Tibial nerve (tissue), 4 donors: ENCODE measurements around the gene ABI3BP. TPM values are rescaled to one million over a fixed set of nuclear protein-coding genes. Genes with fewer than 3 reads are reported as not detected.

Experiments
- DNase-seq, 2 donors: peaks; one replicate each; pipeline ENCODE4 v3.0.0-alpha.2; 2019; ENCODE audit warnings: low spot score in 2 of 2
- H3K27ac ChIP-seq, 4 donors: fragments of 200-600 bp; sonication (generic) in 3 of 4; one replicate each; pipeline ENCODE4 v1.5.1; 2017 to 2019; ENCODE audit warnings: mild to moderate bottlenecking in 1 of 4
- H3K27me3 ChIP-seq, 2 donors: fragments of 200-600 bp; sonication (generic) in 1 of 2; one replicate each; pipeline versions ENCODE4 v1.5.1 to v1.6.0; 2017 to 2019
- H3K36me3 ChIP-seq, 3 donors: fragments of 200-600 bp; sonication (generic); one replicate each; pipeline ENCODE4 v1.5.1; 2018 to 2019
- H3K4me1 ChIP-seq, 4 donors: fragments of 200-600 bp; sonication (generic) in 3 of 4; one replicate each; pipeline ENCODE4 v1.5.1; 2017 to 2019
- H3K4me3 ChIP-seq, 4 donors: fragments of 200-600 bp; sonication (generic) in 3 of 4; one replicate each; pipeline ENCODE4 v1.5.1; 2017 to 2019; ENCODE audit warnings: mild to moderate bottlenecking in 1 of 4, moderate library complexity in 1 of 4
- H3K9me3 ChIP-seq, 4 donors: fragments of 200-600 bp; sonication (generic) in 3 of 4; one replicate each; pipeline ENCODE4 v1.5.1; 2017 to 2019
- EP300 ChIP-seq, 2 donors: sonication (generic); formaldehyde crosslinking; IDR thresholded peaks; one replicate each; pipeline ENCODE4 v1.6.1; 2017; ENCODE audit warnings: antibody characterized with exemption in 2 of 2, mild to moderate bottlenecking in 1 of 2
- POLR2A ChIP-seq, 2 donors: fragments of 450-650 bp; IDR thresholded peaks; one replicate each; pipeline ENCODE4 v1.6.1; 2017; ENCODE audit warnings: antibody characterized with exemption in 2 of 2, mild to moderate bottlenecking in 2 of 2, moderate library complexity in 2 of 2
- WGBS, 2 donors: methylation state at CpG; one replicate each; pipeline ENCODE4 v1.1.5; 2018; 5-methylcytosine and 5-hydroxymethylcytosine counted together
- total RNA-seq, 4 donors: library from RNA; depleted of rRNA; stranded (reverse); fragments of >200 nt; gene quantifications; one replicate each; pipeline ENCODE4 v1.1.0, GENCODE V29; 2016
- TF ChIP-seq, protein P1 (sequence below), 5 experiments: fragments of 200-600 bp in 3 of 5; fragments of 450-650 bp in 2 of 5; sonication (generic) in 3 of 5; IDR thresholded peaks; one replicate each; pipeline ENCODE4 v1.5.1; 2016 to 2019; ENCODE audit warnings: antibody characterized with exemption in 5 of 5, mild to moderate bottlenecking in 3 of 5, moderate library complexity in 2 of 5

ABI3BP gene
- total RNA-seq, 4 donors from 2014 or later, result 39.6 to 189 (median 139) TPM

DNA sequence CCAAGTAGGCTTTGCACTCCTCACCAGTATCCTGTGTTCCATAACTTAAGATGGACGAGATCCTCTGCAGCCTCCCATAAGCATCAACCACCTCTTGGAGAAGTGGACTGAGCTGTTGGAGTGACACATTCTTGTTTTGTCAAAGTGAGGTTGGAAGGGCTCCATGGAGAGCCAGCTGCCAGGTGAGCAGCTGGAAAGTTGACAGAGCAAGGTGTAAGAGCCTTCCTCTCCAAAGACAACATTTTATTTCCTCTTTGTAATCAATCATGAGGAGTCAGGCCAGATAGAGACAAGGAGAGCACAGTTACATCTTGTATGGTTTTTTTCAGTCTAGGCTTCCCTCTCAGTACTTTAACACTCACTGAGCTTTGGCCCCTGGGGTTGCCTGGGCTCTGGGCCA is 5.1 kb downstream of the ABI3BP start:
- H3K27me3 ChIP-seq, result no peaks in the 10 kb centered on the region
- peaks cover 0 to 15% (median 0%) of the 10 kb centered on the region in 4 donors for H3K4me1 ChIP-seq
- 72 to 78% methylated on average over 1 of the region's 1 CpG for WGBS, 2 donors
- no peak overlapping the region for H3K4me3 ChIP-seq
- H3K27ac ChIP-seq, result peak overlapping the region in 2 of 4 donors; percentile 27 to 36
- H3K36me3 ChIP-seq, result no peaks in the 10 kb centered on the region
- TF ChIP-seq POLR2A (IDR thresholded peaks at IDR 0.05) (no peak), EP300 (IDR thresholded peaks at IDR 0.05) (no peak)
- TF ChIP-seq, protein P1, sequence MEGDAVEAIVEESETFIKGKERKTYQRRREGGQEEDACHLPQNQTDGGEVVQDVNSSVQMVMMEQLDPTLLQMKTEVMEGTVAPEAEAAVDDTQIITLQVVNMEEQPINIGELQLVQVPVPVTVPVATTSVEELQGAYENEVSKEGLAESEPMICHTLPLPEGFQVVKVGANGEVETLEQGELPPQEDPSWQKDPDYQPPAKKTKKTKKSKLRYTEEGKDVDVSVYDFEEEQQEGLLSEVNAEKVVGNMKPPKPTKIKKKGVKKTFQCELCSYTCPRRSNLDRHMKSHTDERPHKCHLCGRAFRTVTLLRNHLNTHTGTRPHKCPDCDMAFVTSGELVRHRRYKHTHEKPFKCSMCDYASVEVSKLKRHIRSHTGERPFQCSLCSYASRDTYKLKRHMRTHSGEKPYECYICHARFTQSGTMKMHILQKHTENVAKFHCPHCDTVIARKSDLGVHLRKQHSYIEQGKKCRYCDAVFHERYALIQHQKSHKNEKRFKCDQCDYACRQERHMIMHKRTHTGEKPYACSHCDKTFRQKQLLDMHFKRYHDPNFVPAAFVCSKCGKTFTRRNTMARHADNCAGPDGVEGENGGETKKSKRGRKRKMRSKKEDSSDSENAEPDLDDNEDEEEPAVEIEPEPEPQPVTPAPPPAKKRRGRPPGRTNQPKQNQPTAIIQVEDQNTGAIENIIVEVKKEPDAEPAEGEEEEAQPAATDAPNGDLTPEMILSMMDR (IDR thresholded peaks at IDR 0.05), result no peak
- no peaks in the 10 kb centered on the region for H3K9me3 ChIP-seq
- DNase-seq, result no peak

DNA sequence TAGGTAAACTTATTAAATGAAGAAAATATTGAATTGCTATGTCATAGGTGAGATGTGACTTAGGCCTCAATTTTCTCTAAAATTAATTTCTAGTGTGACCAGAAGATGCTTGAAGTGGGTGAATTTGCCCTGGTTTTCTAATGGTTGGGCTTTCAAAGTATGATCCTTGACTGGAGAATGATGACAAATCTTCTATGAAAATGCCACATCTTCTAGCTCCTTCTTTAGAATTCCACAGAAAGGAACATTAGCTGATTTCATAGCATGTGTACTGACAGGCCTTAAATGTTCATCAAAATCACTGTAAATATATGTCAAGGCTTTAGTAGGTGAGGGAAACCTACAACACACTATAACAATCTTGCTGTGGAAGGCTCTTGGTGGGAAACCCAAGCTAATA is 8.9 kb downstream of the ABI3BP start:
- Histone ChIP-seq H3K36me3 (no peaks in the 10 kb centered on the region), H3K27me3 (no peaks in the 10 kb centered on the region), H3K9me3 (no peaks in the 10 kb centered on the region), H3K4me3 (no peak overlapping the region), H3K27ac (peak overlapping the region in 3 of 4 donors; percentile 37 to 77 (median 56)), H3K4me1 (peaks cover 0 to 34% (median 0%) of the 10 kb centered on the region in 4 donors)
- no peak for TF ChIP-seq POLR2A (IDR thresholded peaks at IDR 0.05)
- TF ChIP-seq EP300 (IDR thresholded peaks at IDR 0.05), result no peak
- TF ChIP-seq, protein P1 (IDR thresholded peaks at IDR 0.05), result no peak
- DNase-seq, result no peak

DNA sequence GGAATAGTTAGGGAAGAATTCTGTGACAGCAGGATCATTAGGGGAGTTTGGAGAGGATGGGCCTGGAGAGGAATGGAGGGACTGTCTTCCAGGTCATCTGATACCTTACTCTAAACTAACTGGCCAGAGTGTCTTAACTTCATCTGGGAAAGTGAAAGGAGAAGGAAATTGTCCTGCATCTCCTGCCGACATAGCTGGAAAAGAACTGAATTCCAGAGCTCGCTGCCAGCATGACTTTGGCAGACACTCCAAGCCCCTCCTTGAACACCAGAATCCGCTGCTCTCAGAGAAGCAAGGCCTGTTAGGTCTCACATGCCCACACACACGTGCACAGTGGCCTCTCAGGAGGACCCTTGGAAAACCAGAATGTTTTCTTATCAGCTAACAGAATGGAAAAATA is 10.5 kb downstream of the ABI3BP start:
- WGBS, 2 donors, result 19 to 21% methylated on average over 4 of the region's 4 CpGs
- peak overlapping the region in 3 of 4 donors; percentile 29 to 77 (median 56) for H3K27ac ChIP-seq
- H3K27me3 ChIP-seq, result no peaks in the 10 kb centered on the region
- peaks cover 0 to 34% (median 0%) of the 10 kb centered on the region in 4 donors for H3K4me1 ChIP-seq
- no peak for TF ChIP-seq POLR2A (IDR thresholded peaks at IDR 0.05)
- TF ChIP-seq, protein P1 (IDR thresholded peaks at IDR 0.05), result no peak
- peak in 1 of 2 donors; percentile 48 for TF ChIP-seq EP300 (IDR thresholded peaks at IDR 0.05)
- peak overlapping the region in 1 of 4 donors; percentile 11 for H3K4me3 ChIP-seq
- peak; percentile 35 to 50 for DNase-seq
- H3K9me3 ChIP-seq, result no peaks in the 10 kb centered on the region
- no peaks in the 10 kb centered on the region for H3K36me3 ChIP-seq

DNA sequence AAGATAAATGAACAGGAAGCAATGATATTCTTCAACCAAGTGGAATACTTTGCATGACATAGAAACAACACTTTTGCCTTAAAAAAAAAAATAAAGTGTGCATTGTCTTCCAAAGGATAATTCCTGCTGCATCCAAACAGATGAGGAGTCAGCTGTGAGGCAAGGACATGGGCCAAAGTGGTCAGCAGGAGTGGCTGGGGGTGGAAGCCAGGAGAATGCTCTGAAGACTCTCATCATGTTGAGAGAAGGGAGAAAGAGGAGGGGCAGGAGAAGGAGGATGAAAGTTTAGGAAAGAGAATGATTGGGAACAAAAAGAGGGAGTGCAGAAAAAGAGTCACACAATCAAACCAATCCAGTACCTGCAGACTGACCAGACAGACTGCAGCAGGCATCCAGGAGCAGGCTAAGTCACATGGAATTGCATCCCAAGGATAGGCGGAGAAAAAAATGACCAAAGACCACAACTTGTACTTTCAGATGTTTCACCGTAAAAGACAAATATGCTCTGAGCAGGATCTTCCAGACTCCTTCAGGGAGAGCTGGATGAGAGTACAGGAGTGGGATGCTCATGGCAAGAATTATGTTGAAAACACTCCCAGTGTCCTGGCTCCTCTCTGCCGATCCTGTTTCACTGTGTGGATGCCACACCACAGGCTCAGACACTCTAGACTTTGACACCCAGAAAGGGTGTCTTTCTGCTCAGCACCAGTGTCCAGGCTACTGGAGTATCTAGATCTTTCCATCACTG is 11.9 kb downstream of the ABI3BP start:
- Histone ChIP-seq H3K9me3 (no peaks in the 10 kb centered on the region), H3K27me3 (no peaks in the 10 kb centered on the region), H3K4me1 (peaks cover 0 to 39% (median 0%) of the 10 kb centered on the region in 4 donors), H3K36me3 (no peaks in the 10 kb centered on the region), H3K27ac (peak overlapping the region in 2 of 4 donors; percentile 56 to 77), H3K4me3 (no peak overlapping the region)
- TF ChIP-seq EP300 (IDR thresholded peaks at IDR 0.05), result no peak
- no peak for TF ChIP-seq POLR2A (IDR thresholded peaks at IDR 0.05)
- TF ChIP-seq, protein P1 (IDR thresholded peaks at IDR 0.05), result no peak
- DNase-seq, result no peak
- 61 to 71% methylated on average over 3 of the region's 3 CpGs for WGBS, 2 donors

DNA sequence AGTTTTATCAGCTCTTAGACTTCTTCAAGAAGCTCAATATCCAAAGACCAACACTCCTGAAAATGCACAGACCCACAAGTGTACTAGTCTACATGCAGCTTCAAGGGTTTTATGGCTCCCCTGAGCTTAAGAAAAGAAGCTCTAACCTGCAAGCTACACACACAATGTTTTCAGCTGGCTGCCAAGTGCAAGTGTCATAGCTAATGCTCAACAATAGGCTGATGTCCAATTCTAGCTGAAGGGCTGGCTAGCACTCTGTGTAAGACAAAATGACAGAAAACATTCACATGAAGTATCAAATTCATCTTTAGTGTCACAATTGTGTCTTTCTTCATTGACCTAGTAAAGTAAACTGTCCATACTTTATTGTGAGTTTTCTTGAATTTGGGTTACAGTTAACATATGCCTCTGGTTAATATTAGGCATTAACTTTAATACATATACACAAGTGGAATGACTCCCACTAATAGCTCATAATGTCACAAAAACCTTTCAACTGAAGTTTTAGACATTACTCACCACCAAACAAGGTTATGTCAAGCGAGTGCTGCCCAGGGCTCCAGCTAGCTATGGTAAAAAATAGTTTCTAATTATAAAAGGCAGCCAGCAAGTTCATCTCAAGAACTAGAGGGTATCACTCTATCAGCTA is 15.1 kb downstream of the ABI3BP start:
- H3K9me3 ChIP-seq, result no peaks in the 10 kb centered on the region
- H3K4me3 ChIP-seq, result no peak overlapping the region
- no peak for DNase-seq
- WGBS, 2 donors, result 74 to 81% methylated on average over 1 of the region's 1 CpG
- TF ChIP-seq, protein P1 (IDR thresholded peaks at IDR 0.05), result no peak
- TF ChIP-seq EP300 (IDR thresholded peaks at IDR 0.05), result no peak
- TF ChIP-seq POLR2A (IDR thresholded peaks at IDR 0.05), result no peak
- no peaks in the 10 kb centered on the region for H3K36me3 ChIP-seq
- H3K27me3 ChIP-seq, result no peaks in the 10 kb centered on the region
- peaks cover 0 to 27% (median 0%) of the 10 kb centered on the region in 4 donors for H3K4me1 ChIP-seq
- H3K27ac ChIP-seq, result no peak overlapping the region
